Stimulated activated CD8-positive, alpha-beta memory T cell treated with anti-CD3 and anti-CD28 coated beads, Interleukin-12 subunit alpha, Interleukin-12 subunit beta, amount 100 ng/mL, for 24 hours (primary cell): ENCODE data around the gene NLRC3.
"Not testable (repeated sequence)": the region's sequence is repeated elsewhere in the genome, so short reads cannot be mapped to it uniquely, and the experiment has no call there.

Experiments used
- DNase-seq: peaks from one replicate; pipeline ENCODE4 v3.0.0-alpha.2; 2020; ENCODE audit errors: extremely low read depth

The NLRC3 gene

GRCh38 chr16:3513892-3514583, 63.2 kb downstream of the NLRC3 start:
- DNase-seq: no peak

GRCh38 chr16:3511286-3512180, 65.7 kb downstream of the NLRC3 start:
- no peak for DNase-seq

- no peak for DNase-seq
Observed at GRCh38 chr16:3510416-3510815, 66.8 kb downstream of the NLRC3 start.

GRCh38 chr16:3509470-3509928, 67.7 kb downstream of the NLRC3 start:
- DNase-seq: no peak

GRCh38 chr16:3508736-3509135, 68.5 kb downstream of the NLRC3 start:
- no peak for DNase-seq

- no peak for DNase-seq
Observed at GRCh38 chr16:3503523-3503922, 73.7 kb downstream of the NLRC3 start.

- DNase-seq: no peak
Observed at GRCh38 chr16:3501783-3502400, 75.3 kb downstream of the NLRC3 start.

- DNase-seq: not testable (repeated sequence)
Observed at GRCh38 chr16:3501412-3501761, 75.8 kb downstream of the NLRC3 start.

- no peak for DNase-seq
Observed at GRCh38 chr16:3498988-3499387, 78.2 kb downstream of the NLRC3 start.

- no peak for DNase-seq
Observed at GRCh38 chr16:3497771-3498170, 79.4 kb downstream of the NLRC3 start.

- no peak for DNase-seq
Observed at GRCh38 chr16:3496386-3496785, 80.8 kb downstream of the NLRC3 start.

- DNase-seq: no peak
Observed at GRCh38 chr16:3495176-3495575, 82.0 kb downstream of the NLRC3 start, which contains the start of gene C16orf90. C16orf90 (minus strand) TSS chr16:3495489; CDS start chr16:3495421, 68 bp downstream.

GRCh38 chr16:3494386-3494973, 82.7 kb downstream of the NLRC3 start:
- DNase-seq: no peak

- no peak for DNase-seq
Observed at GRCh38 chr16:3492356-3492755, 84.8 kb downstream of the NLRC3 start.

GRCh38 chr16:3490911-3491629, 86.1 kb downstream of the NLRC3 start:
- no peak for DNase-seq
